ENCODE measurements around the gene PORCN. TPM values are rescaled to one million over a fixed set of nuclear protein-coding genes. Genes with fewer than 3 reads are reported as not detected.

PORCN gene
- total RNA-seq, result 10 to 100 TPM in 5 of 6 donors, 1 to 10 TPM in 1; 10.0 to 53.4 (median 14.3) TPM

- H3K27ac ChIP-seq, result peak within 1 kb of the TSS; percentile 67 to 85 (median 80)
- H3K27me3 ChIP-seq, result no peaks in the 10 kb centered on the region
- TF ChIP-seq EP300 (IDR thresholded peaks at IDR 0.05), result no peak
- TF ChIP-seq POLR2AphosphoS5 (IDR thresholded peaks at IDR 0.05), result peak in 1 of 2 donors; percentile 52
- peak in 3 of 4 donors; percentile 23 to 74 (median 55) for TF ChIP-seq POLR2A (IDR thresholded peaks at IDR 0.05)
- peak; percentile 86 to 98 for ATAC-seq (ENCODE audit: low FRiP score in 2 of 2)
- DNase-seq, result peak; percentile 83 to 96
- H3K36me3 ChIP-seq, result no peaks in the 10 kb centered on the region
- H3K9me3 ChIP-seq, result peaks cover 0 to 5% (median 0%) of the 10 kb centered on the region in 4 donors
- H3K4me1 ChIP-seq, result peaks cover 0 to 5% (median 0%) of the 10 kb centered on the region in 4 donors
- H3K4me3 ChIP-seq, result peak within 1 kb of the TSS; percentile 57 to 79 (median 64)
- 0 to 57% methylated on average over 4 to 33 of the region's 65 CpGs for WGBS, 2 donors
These were observed at the start of gene PORCN for GRCh38 chrX:48508400-48509244. Gene PORCN (plus strand): TSS chrX:48508992. CDS start chrX:48509821, 829 bp downstream.

GRCh38 chrX:48459483-48459882, 49.3 kb upstream of the PORCN start:
- TF ChIP-seq EP300 (IDR thresholded peaks at IDR 0.05), result no peak
- no peak for TF ChIP-seq CTCF (IDR thresholded peaks at IDR 0.05)
- no peak for TF ChIP-seq POLR2AphosphoS5 (IDR thresholded peaks at IDR 0.05)
- no peak for TF ChIP-seq POLR2A (IDR thresholded peaks at IDR 0.05)
- Histone ChIP-seq H3K4me1 (no peaks in the 10 kb centered on the region), H3K27ac (no peak overlapping the region), H3K36me3 (no peaks in the 10 kb centered on the region), H3K9me3 (no peaks in the 10 kb centered on the region), H3K4me3 (no peak overlapping the region), H3K27me3 (no peaks in the 10 kb centered on the region)
- 83 to 90% methylated on average over 3 to 6 of the region's 6 CpGs for WGBS, 2 donors
- DNase-seq (no peak), ATAC-seq (ENCODE audit: low FRiP score in 2 of 2) (no peak)

- Histone ChIP-seq H3K27me3 (no peaks in the 10 kb centered on the region), H3K4me1 (no peaks in the 10 kb centered on the region), H3K36me3 (no peaks in the 10 kb centered on the region), H3K4me3 (no peak overlapping the region), H3K9me3 (no peaks in the 10 kb centered on the region), H3K27ac (no peak overlapping the region)
- ATAC-seq (ENCODE audit: low FRiP score in 2 of 2), result no peak
- TF ChIP-seq CTCF (IDR thresholded peaks at IDR 0.05) (no peak), EP300 (IDR thresholded peaks at IDR 0.05) (no peak), POLR2A (IDR thresholded peaks at IDR 0.05) (no peak), POLR2AphosphoS5 (IDR thresholded peaks at IDR 0.05) (no peak)
- no peak for DNase-seq
- WGBS, 2 donors, result 76 to 96% methylated on average over 3 of the region's 3 CpGs
These were observed 48.8 kb upstream of the PORCN start for GRCh38 chrX:48460031-48460430.

GRCh38 chrX:48460606-48461005, 48.2 kb upstream of the PORCN start:
- H3K4me3 ChIP-seq, result no peak overlapping the region
- DNase-seq, result no peak
- H3K9me3 ChIP-seq, result no peaks in the 10 kb centered on the region
- TF ChIP-seq EP300 (IDR thresholded peaks at IDR 0.05) (no peak), CTCF (IDR thresholded peaks at IDR 0.05) (no peak), POLR2AphosphoS5 (IDR thresholded peaks at IDR 0.05) (no peak), POLR2A (IDR thresholded peaks at IDR 0.05) (no peak)
- WGBS, 2 donors, result 89 to 100% methylated on average over 2 to 11 of the region's 11 CpGs
- no peaks in the 10 kb centered on the region for H3K36me3 ChIP-seq
- no peak overlapping the region for H3K27ac ChIP-seq
- no peaks in the 10 kb centered on the region for H3K4me1 ChIP-seq
- ATAC-seq (ENCODE audit: low FRiP score in 2 of 2), result no peak
- H3K27me3 ChIP-seq, result no peaks in the 10 kb centered on the region

GRCh38 chrX:48461830-48462229, 47.0 kb upstream of the PORCN start:
- no peak for DNase-seq
- Histone ChIP-seq H3K27me3 (no peaks in the 10 kb centered on the region), H3K4me1 (no peaks in the 10 kb centered on the region), H3K9me3 (no peaks in the 10 kb centered on the region), H3K36me3 (no peaks in the 10 kb centered on the region), H3K27ac (no peak overlapping the region), H3K4me3 (no peak overlapping the region)
- ATAC-seq (ENCODE audit: low FRiP score in 2 of 2), result no peak
- TF ChIP-seq EP300 (IDR thresholded peaks at IDR 0.05) (no peak), POLR2AphosphoS5 (IDR thresholded peaks at IDR 0.05) (no peak), CTCF (IDR thresholded peaks at IDR 0.05) (no peak), POLR2A (IDR thresholded peaks at IDR 0.05) (no peak)
- 85% methylated on average over 6 of the region's 6 CpGs; no CpG with 5 or more reads in 1 of the 2 donors for WGBS, 2 donors
